GM12872 (cell line): Measurements from ENCODE around the gene INTS1.

Source experiments
- TF ChIP-seq, protein P1 (sequence below): IDR thresholded peaks from 3 replicates; pipeline ENCODE4 v1.5.1; 2011; ENCODE audit warnings: low read depth, mild to moderate bottlenecking, low read length, moderate library complexity; ENCODE audit not compliant: insufficient read depth

Gene INTS1

DNA sequence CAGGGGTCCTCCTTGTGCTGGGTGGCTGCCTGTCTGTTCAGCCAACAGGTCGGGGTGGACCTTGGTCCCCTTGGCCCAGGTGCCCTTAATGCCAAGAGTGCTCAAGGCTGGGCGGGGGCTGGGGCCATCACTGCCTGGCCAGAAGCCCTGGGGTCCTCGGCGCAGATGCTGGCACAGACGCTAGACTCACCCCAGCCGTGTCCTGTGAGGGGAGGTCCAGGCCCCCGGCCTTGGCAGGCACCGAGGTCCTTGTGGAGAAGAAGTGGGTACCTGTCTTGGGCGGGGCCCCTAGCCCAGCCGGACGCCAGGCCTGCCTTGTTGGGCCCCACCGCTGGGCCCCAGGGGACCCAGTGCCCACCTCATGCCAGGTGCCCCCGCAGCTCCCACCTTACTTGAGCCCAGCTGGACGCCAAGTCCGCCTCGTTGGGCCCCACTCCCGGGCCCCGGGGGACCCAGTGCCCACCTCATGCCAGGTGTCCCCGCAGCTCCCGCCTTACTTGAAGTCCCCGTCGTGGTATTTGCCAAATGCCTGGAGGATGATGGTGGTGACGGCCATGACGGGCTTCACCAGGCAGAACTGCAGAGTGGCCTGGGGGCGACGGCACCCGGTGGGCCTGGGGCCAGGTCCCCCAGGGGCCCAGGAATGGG lies 45.3 kb upstream of the INTS1 start:
- TF ChIP-seq, protein P1, sequence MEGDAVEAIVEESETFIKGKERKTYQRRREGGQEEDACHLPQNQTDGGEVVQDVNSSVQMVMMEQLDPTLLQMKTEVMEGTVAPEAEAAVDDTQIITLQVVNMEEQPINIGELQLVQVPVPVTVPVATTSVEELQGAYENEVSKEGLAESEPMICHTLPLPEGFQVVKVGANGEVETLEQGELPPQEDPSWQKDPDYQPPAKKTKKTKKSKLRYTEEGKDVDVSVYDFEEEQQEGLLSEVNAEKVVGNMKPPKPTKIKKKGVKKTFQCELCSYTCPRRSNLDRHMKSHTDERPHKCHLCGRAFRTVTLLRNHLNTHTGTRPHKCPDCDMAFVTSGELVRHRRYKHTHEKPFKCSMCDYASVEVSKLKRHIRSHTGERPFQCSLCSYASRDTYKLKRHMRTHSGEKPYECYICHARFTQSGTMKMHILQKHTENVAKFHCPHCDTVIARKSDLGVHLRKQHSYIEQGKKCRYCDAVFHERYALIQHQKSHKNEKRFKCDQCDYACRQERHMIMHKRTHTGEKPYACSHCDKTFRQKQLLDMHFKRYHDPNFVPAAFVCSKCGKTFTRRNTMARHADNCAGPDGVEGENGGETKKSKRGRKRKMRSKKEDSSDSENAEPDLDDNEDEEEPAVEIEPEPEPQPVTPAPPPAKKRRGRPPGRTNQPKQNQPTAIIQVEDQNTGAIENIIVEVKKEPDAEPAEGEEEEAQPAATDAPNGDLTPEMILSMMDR, result no peak

DNA sequence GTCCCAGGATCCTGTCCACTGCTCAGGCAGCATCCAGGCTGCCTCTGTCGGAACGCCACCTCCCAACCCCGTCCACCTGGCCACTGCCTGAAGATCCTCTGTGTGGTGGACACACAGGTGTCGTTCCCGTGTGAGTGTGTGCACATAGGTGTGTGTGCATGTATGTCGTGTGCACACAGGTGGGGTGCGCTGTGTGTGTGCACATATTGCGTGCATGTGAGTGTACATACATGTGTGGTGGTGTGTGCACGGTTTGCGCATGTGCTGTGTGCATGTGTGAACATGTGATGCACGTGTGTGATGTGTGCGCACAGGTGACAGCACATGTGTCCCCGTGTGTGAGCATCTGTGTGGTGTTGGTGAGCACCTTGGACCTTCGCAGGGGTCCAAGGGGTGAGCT lies 44.8 kb upstream of the INTS1 start:
- TF ChIP-seq, protein P1, result no peak

DNA sequence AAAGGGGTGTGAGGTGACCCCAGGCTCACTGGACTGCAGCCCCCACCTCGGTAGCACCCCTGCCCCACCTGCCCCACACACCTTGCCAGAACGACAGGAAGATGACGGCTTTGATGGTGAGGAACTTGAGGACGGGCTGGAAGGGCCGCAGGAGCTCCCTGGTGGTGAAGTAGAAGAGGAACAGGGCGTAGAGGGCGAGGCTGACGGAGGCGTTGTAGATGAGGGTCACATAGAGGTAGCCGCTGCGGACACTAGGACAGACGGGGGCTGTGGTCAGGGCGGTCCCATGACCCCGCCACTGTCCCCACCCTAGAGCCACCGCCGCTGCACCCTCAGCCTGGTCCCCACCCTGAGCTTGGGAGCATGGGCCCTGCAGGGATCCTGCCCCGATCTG lies 44.2 kb upstream of the INTS1 start:
- TF ChIP-seq, protein P1, result no peak

DNA sequence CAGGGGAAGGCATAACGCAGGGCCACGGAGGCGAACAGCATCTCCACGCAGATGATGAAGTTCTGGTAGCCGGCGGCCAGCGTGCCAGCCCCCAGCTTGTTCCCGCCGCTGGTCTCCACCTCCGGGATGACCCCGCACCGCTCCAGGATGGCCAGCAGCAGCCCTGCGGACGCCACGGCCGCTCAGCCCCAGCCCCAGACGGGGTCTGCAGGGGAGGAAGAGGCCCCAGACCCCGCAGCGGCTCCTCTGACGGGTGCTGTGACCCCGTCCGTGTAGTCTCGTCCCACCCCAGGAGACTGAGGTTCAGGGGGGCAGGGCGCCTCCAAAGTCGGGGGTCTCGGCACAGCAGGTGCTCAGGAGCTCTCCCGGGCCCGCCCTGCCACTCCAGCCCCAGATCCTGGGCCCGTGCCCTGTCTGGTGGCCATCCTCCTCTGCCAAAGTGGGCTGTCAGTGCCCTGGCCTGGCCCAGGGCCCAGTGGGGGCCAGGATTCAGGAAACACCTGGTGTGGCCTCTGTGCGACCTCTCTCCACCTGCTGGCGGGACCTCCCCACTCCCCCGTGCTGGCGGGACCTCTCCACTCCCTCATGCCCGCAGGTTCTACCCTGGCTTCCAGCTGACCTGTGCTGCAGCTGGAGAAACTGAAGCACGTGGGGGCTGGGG lies 43.7 kb upstream of the INTS1 start:
- TF ChIP-seq, protein P1, result no peak

DNA sequence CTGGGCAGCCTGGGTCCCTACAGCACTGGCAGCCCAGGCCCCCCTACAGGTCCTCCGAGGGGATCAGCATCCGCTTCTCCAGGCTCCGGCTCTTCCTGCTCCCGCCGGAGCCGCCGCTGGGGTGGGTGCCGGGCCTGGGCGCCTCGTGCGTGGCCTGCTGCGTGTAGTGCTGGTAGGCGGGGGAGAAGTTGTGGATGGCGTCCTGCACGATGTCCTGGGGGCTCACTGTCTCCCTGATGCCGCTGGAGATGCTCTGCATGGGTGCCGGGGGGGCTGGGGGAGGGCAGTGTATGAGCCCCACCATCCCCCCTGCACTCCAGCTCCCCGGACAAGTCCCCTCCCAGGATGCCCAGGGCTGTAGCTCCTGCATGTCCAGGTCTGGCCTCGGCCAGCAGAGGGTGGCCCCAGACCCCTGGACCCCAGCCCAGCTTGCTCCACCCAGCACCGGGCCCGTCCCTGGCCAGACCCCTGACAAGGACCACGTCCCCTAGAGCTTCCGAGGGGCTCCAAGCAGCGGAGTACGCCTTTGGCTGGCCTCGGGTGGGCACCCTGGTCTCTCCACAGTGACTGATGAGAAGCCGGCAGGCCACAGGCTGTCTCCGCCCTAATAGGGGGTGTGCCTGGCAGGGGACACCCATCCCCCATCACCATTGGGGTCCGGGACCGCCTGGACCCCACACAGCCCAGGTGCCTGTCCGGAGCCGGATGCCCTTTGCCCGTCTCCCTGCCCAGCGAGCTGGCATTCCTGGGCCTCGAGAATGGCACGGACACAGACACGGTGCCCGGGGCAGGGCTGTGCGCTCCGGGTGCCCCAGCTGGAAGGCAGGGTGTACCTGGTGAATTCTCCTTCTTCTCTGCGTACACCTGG lies 43.0 kb upstream of the INTS1 start:
- TF ChIP-seq, protein P1, result no peak

DNA sequence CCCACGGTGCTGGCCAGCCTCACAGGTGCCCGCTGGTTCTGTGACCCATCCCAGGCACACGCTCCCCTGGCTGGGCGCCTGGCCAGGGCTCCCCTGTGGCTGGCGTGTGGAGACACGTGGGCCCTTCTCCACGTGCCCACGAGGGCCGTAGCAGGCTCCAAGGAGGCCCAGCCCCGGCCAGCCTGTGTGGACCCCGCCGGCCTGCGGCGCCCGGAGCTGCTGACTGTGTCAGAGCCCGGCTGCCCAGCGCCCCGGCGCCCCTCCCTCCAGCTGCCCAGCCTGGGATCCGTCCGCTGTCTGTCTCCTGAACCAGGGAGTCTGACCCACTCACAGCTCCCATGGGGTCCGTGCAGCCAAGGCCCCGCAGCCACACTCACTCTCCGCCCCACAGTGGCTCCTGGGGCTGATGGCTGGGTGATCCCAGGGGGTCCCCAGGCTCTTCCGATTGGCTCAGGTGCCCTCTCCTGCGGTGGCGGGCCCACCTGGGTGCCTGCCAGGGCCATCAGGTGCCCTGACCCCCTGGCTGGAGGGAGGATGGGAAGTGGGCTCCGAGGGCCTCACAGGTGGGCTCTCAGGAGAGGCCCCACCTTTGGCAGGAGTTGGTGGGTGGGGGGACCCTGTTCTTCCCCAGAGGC lies 42.2 kb upstream of the INTS1 start:
- TF ChIP-seq, protein P1, result no peak
